Stimulated activated CD4-positive, alpha-beta T cell treated with anti-CD3 and anti-CD28 coated beads, Interleukin-2, amount 100 ng/mL, for 48 hours (primary cell): ENCODE results near the gene TRIM14.
"Not testable (repeated sequence)": the region's sequence is repeated elsewhere in the genome, so short reads cannot be mapped to it uniquely, and the experiment has no call there.

ENCODE experiments used
- DNase-seq, 2 donors: peaks; one replicate each; pipeline ENCODE4 v3.0.0-alpha.2; 2020

The TRIM14 gene

GRCh38 chr9:98104445-98104881, 14.6 kb downstream of the TRIM14 start:
- DNase-seq: no peak

- peak; percentile 54 to 55 for DNase-seq
Measured at GRCh38 chr9:98101868-98102273, 17.2 kb downstream of the TRIM14 start.

GRCh38 chr9:98101416-98101815, 17.6 kb downstream of the TRIM14 start:
- DNase-seq: no peak

- no peak for DNase-seq
Measured at GRCh38 chr9:98100456-98100855, 18.6 kb downstream of the TRIM14 start.

- DNase-seq: no peak
Measured at GRCh38 chr9:98099898-98100297, 19.1 kb downstream of the TRIM14 start.

GRCh38 chr9:98099346-98099745, 19.7 kb downstream of the TRIM14 start:
- DNase-seq: no peak

GRCh38 chr9:98097836-98098235, 21.2 kb downstream of the TRIM14 start:
- peak in 1 of 2 donors; percentile 31 for DNase-seq

GRCh38 chr9:98096091-98096490, 22.9 kb downstream of the TRIM14 start:
- DNase-seq: no peak

- DNase-seq: no peak
Measured at GRCh38 chr9:98095401-98095800, 23.6 kb downstream of the TRIM14 start.

- no peak for DNase-seq
Measured at GRCh38 chr9:98094851-98095250, 24.2 kb downstream of the TRIM14 start.

- DNase-seq: no peak
Measured at GRCh38 chr9:98094316-98094715, 24.7 kb downstream of the TRIM14 start.

GRCh38 chr9:98092613-98092931, 26.4 kb downstream of the TRIM14 start:
- DNase-seq: no peak

GRCh38 chr9:98091735-98092612, 27.0 kb downstream of the TRIM14 start:
- no peak for DNase-seq

GRCh38 chr9:98090674-98091073, 28.3 kb downstream of the TRIM14 start:
- not testable (repeated sequence) for DNase-seq

- peak in 1 of 2 donors; percentile 38 for DNase-seq
Measured at GRCh38 chr9:98087420-98088354, 31.3 kb downstream of the TRIM14 start.

GRCh38 chr9:98086461-98086860, 32.6 kb downstream of the TRIM14 start:
- no peak for DNase-seq

GRCh38 chr9:98085944-98086343, 33.1 kb downstream of the TRIM14 start:
- DNase-seq: no peak

- DNase-seq: no peak
Measured at GRCh38 chr9:98085058-98085457, 34.0 kb downstream of the TRIM14 start.

- DNase-seq: no peak
Measured at GRCh38 chr9:98084396-98084795, 34.6 kb downstream of the TRIM14 start.

- DNase-seq: no peak
Measured at GRCh38 chr9:98083566-98084183, 35.3 kb downstream of the TRIM14 start.

GRCh38 chr9:98083061-98083501, 35.9 kb downstream of the TRIM14 start:
- DNase-seq: no peak

GRCh38 chr9:98081477-98082219, 37.4 kb downstream of the TRIM14 start:
- peak in 1 of 2 donors; percentile 27 for DNase-seq
